HCT116 (cell line): ENCODE measurements around the gene FBXO21. TPM values are rescaled to one million over a fixed set of nuclear protein-coding genes. Genes with fewer than 3 reads are reported as not detected.
"Not testable (repeated sequence)": the region's sequence is repeated elsewhere in the genome, so short reads cannot be mapped to it uniquely, and the experiment has no call there.

Experiments
- ATAC-seq: fragments of 200-7000 bp; cut with Tn5 transposase; 2 replicates; pipeline ENCODE4 v1.9.1; 2020; ENCODE audit warnings: mild to moderate bottlenecking, moderate library complexity
- BruUV-seq: library from RNA; stranded (reverse); fragments of 400-500 nt; replicated peaks from 2 replicates; lab custom pipeline; 2021; lab: Mats Ljungman, UMichigan
- CTCF ChIA-PET: fragments of 300-600 bp; sonication (Branson Sonifier 250); formaldehyde crosslinking; loops from one replicate; lab custom pipeline; 2021; ENCODE audit warnings: antibody characterized with exemption; lab: Charles Lee
- POLR2A ChIA-PET: fragments of 300-600, 350-600 bp; sonication (Branson Sonifier 250); formaldehyde crosslinking; loops from one replicate; lab custom pipeline; 2021; ENCODE audit warnings: antibody characterized with exemption; lab: Charles Lee
- RAD21 ChIA-PET, 2 experiments: fragments of 300-600 bp; sonication (Branson Sonifier 250); formaldehyde crosslinking; loops; one replicate each; lab custom pipeline; 2023; ENCODE audit warnings: low total read pairs in 2 of 2; ENCODE audit not compliant: uncharacterized antibody in 2 of 2, unreplicated experiment in 2 of 2, low non-redundant PET in 1 of 2; lab: Charles Lee
- DNase-seq: peaks from one replicate; pipeline ENCODE4 v3.0.0-alpha.2; 2010; ENCODE audit warnings: low read depth, low spot score
- H2AFZ ChIP-seq: fragments of 200-600 bp; shearing (Covaris generic), sonication (generic); 2 replicates; pipeline ENCODE4 v1.6.1; 2017; ENCODE audit warnings: low read depth, mixed run types, mixed read lengths, antibody characterized with exemption, low read length; ENCODE audit not compliant: poor library complexity, severe bottlenecking
- H3K27ac ChIP-seq: 2 replicates; pipeline ENCODE4 v1.5.1; 2012; ENCODE audit warnings: low read depth, low read length
- H3K27me3 ChIP-seq: fragments of 200-600 bp; sonication (generic); 2 replicates; pipeline ENCODE4 v1.6.1; 2016; ENCODE audit warnings: mixed run types, low read length, mixed read lengths; ENCODE audit not compliant: insufficient read depth
- H3K36me3 ChIP-seq, 2 experiments: fragments of 200-500 bp in 1 of 2; fragments of 200-600 bp in 1 of 2; sonication (Bioruptor generic) in 1 of 2; sonication (generic) in 1 of 2; 2 replicates each; pipeline versions ENCODE4 v1.5.1 to v1.6.1; 2014 to 2016; ENCODE audit warnings: low read length in 2 of 2, inconsistent platforms in 1 of 2, mixed read lengths in 1 of 2, mixed run types in 1 of 2; ENCODE audit not compliant: insufficient read depth in 2 of 2, control insufficient read depth in 1 of 2
- H3K4me1 ChIP-seq, 2 experiments: fragments of 200-600 bp in 1 of 2; sonication (generic) in 1 of 2; 2 replicates each; pipeline versions ENCODE4 v1.5.1 to v1.6.1; 2012 to 2017; ENCODE audit warnings: low read length in 2 of 2, inconsistent platforms in 1 of 2, mild to moderate bottlenecking in 1 of 2, mixed read lengths in 1 of 2, mixed run types in 1 of 2, moderate library complexity in 1 of 2; ENCODE audit not compliant: insufficient read depth in 2 of 2, control insufficient read depth in 1 of 2
- H3K4me2 ChIP-seq: fragments of 200-600 bp; sonication (generic); 2 replicates; pipeline ENCODE4 v1.6.1; 2017; ENCODE audit warnings: mixed run types, low read length, mixed read lengths
- H3K4me3 ChIP-seq, 2 experiments: fragments of 200-600 bp in 1 of 2; sonication (generic) in 1 of 2; replicated peaks in 1 of 2; 2 replicates each; pipeline ENCODE4 v1.5.1; 2011 to 2016; ENCODE audit warnings: low read length in 2 of 2, control low read depth in 1 of 2, low read depth in 1 of 2, mild to moderate bottlenecking in 1 of 2, mixed read lengths in 1 of 2, mixed run types in 1 of 2
- H3K79me2 ChIP-seq: fragments of 200-600 bp; sonication (generic); 2 replicates; pipeline ENCODE4 v1.6.1; 2017; ENCODE audit warnings: mild to moderate bottlenecking, mixed run types, low read length, moderate library complexity, mixed read lengths; ENCODE audit not compliant: insufficient read depth
- H3K9ac ChIP-seq: fragments of 200-600 bp; sonication (generic); 2 replicates; pipeline ENCODE4 v1.6.1; 2016; ENCODE audit warnings: low read length, mixed read lengths
- H3K9me2 ChIP-seq: fragments of 200-600 bp; sonication (generic), shearing (Covaris generic); 2 replicates; pipeline ENCODE4 v1.6.1; 2017; ENCODE audit warnings: mixed run types, mild to moderate bottlenecking, moderate library complexity; ENCODE audit not compliant: insufficient read depth
- H3K9me3 ChIP-seq, 2 experiments: fragments of 200-500 bp in 1 of 2; fragments of 200-600 bp in 1 of 2; sonication (Bioruptor generic) in 1 of 2; sonication (generic) in 1 of 2; 2 replicates each; pipeline ENCODE4 v1.6.1; 2014 to 2017; ENCODE audit warnings: low read length in 2 of 2, mixed read lengths in 2 of 2, inconsistent platforms in 1 of 2, low read depth in 1 of 2, mild to moderate bottlenecking in 1 of 2, mixed run types in 1 of 2, moderate library complexity in 1 of 2; ENCODE audit not compliant: control insufficient read depth in 1 of 2, insufficient read depth in 1 of 2
- H4K20me1 ChIP-seq: fragments of 200-600 bp; sonication (generic), shearing (Covaris generic); 2 replicates; pipeline ENCODE4 v1.6.1; 2017; ENCODE audit warnings: mixed run types, mild to moderate bottlenecking, moderate library complexity; ENCODE audit not compliant: insufficient read depth
- CTCF ChIP-seq, 3 experiments: fragments of 200-600 bp in 1 of 3; sonication (generic) in 1 of 3; IDR thresholded peaks in 2 of 3; conservative IDR thresholded peaks in 1 of 3; 2 replicates each; pipeline ENCODE4 v1.5.1; 2012 to 2017; ENCODE audit warnings: low read depth in 2 of 3, low read length in 2 of 3, antibody characterized with exemption in 1 of 3, borderline replicate concordance in 1 of 3, control low read depth in 1 of 3, mild to moderate bottlenecking in 1 of 3, mixed read lengths in 1 of 3, mixed run types in 1 of 3, moderate library complexity in 1 of 3; ENCODE audit not compliant: insufficient read depth in 1 of 3
- EGR1 ChIP-seq: IDR thresholded peaks from 2 replicates; pipeline ENCODE4 v1.6.1; 2012; ENCODE audit warnings: low read depth
- EZH2phosphoT487 ChIP-seq: fragments of 200-600 bp; IDR thresholded peaks from 2 replicates; pipeline ENCODE4 v1.6.1; 2018; ENCODE audit warnings: antibody characterized with exemption, borderline replicate concordance
- JUND ChIP-seq: IDR thresholded peaks from 2 replicates; pipeline ENCODE4 v1.6.1; 2012
- REST ChIP-seq: IDR thresholded peaks from 2 replicates; pipeline ENCODE4 v1.6.1; 2012; ENCODE audit warnings: low read depth
- SP1 ChIP-seq: IDR thresholded peaks from 2 replicates; pipeline ENCODE4 v1.6.1; 2012; ENCODE audit warnings: low read depth
- SRF ChIP-seq: IDR thresholded peaks from 2 replicates; pipeline ENCODE4 v1.6.1; 2012; ENCODE audit warnings: low read depth
- YY1 ChIP-seq: IDR thresholded peaks from 2 replicates; pipeline ENCODE4 v1.6.1; 2011; ENCODE audit warnings: low read length, low read depth, moderate library complexity, mild to moderate bottlenecking; ENCODE audit not compliant: insufficient replicate concordance; ENCODE audit errors: extremely low read depth
- ZBTB33 ChIP-seq: IDR thresholded peaks from 2 replicates; pipeline ENCODE4 v1.6.1; 2011; ENCODE audit warnings: mild to moderate bottlenecking, low read length, moderate library complexity; ENCODE audit not compliant: insufficient replicate concordance; ENCODE audit errors: extremely low read depth
- ZFX ChIP-seq: fragments of 450-650 bp; IDR thresholded peaks from 2 replicates; pipeline ENCODE4 v1.6.1; 2017
- ZNF274 ChIP-seq: fragments of 200-500 bp; sonication (Bioruptor generic); IDR thresholded peaks from 2 replicates; pipeline ENCODE4 v1.6.1; 2014; ENCODE audit warnings: mild to moderate bottlenecking, low read depth, low read length, inconsistent platforms
- intact Hi-C: fragments of 100-400 bp; cut with micrococcal nuclease; formaldehyde crosslinking; loops from 2 replicates; pipeline ENCODE4 v1.10.0; 2022
- total RNA-seq: library from RNA; stranded (reverse); gene quantifications from one replicate; pipeline ENCODE4 v1.2.1, GENCODE V29; 2021; ENCODE audit not compliant: unreplicated experiment

Gene FBXO21
- total RNA-seq, 1 experiment from 2014 or later: 45.5 TPM

DNA sequence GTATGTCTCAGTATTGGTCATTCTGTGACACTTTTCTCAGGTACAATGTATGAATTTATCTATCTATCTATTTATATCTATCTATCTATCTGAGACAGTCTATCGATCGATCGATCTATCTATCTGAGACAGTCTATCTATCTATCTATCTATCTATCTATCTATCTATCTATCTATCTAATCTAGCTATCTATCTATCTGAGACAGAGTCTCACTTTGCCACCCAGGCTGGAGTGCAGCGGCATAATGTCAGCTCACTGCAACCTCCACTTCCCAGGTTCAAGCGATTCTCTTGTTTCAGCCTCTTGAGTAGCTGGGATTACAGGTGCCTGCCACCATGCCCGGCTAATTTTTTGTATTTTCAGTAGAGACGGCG is 8.8 kb downstream of the FBXO21 start:
- H2AFZ ChIP-seq, H3K4me1 ChIP-seq, ATAC-seq, H3K4me2 ChIP-seq, H3K27ac ChIP-seq, H4K20me1 ChIP-seq, H3K9me3 ChIP-seq, H3K9me2 ChIP-seq, intact Hi-C loops, BruUV-seq, RAD21 ChIA-PET, CTCF ChIA-PET, H3K4me3 ChIP-seq, H3K79me2 ChIP-seq, DNase-seq, H3K27me3 ChIP-seq, H3K9ac ChIP-seq, POLR2A ChIA-PET: not testable (repeated sequence)
- peaks cover 26 to 45% of the 10 kb centered on the region in 2 experiments for H3K36me3 ChIP-seq

DNA sequence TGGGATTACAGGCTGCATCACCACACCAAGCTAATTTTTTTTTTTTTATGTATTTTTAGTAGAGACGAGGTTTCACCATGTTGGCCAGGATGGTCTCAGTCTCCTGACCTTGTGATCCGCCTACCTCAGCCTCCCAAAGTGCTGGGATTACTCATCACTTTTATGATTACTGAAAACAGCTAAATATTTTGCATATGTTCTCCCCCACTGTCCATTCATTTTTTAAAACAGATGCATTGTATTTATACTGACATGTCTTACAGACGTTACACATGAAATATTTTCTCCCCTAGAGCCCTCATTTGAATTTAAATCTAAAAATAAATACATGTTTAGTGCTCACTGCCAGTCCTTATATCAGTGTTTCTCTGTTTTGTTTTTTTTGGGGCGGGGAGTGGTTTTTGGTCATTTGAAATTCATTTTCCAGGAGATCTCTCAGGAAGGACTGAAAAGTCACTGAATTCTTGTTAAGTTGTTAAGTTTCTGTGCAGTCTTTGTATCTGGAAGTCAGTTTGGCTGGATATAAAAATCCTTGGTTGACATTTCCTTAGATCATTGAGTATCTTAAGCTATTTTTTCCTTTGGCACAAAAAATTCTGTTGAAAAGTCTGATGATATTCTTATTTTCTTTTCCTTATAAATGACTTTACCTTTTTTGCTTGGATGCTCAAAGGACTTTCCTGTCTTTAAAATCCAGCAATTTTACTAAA is 9.4 kb downstream of the FBXO21 start:
- DNase-seq: no peak
- BruUV-seq: no TSS peak
- Histone ChIP-seq H3K79me2 (peaks cover 3% of the 10 kb centered on the region; the same call in 1 of the 2 replicates), H3K4me1 (no peaks in the 10 kb centered on the region), H3K9me3 (0 out of 4 replicates have a peak, but pooled peaks cover 0 to 3% of the 10 kb centered on the region in 2 experiments), H4K20me1 (no peaks in the 10 kb centered on the region), H3K36me3 (peaks cover 27 to 44% of the 10 kb centered on the region in 2 experiments), H3K9ac (no peak overlapping the region), H2AFZ (no peak overlapping the region), H3K27ac (no peak overlapping the region), H3K4me2 (no peak overlapping the region), H3K9me2 (no peaks in the 10 kb centered on the region), H3K27me3 (no peaks in the 10 kb centered on the region), H3K4me3 (no peak overlapping the region)
- ATAC-seq: no peak
- ChIA-PET RAD21 (no interaction called here), POLR2A (no interaction called here), CTCF (no interaction called here)
- intact Hi-C loops: no loop called here
- TF ChIP-seq SP1 (no peak), ZBTB33 (no peak), SRF (no peak), EGR1 (no peak), EZH2phosphoT487 (no peak), ZNF274 (no peak), JUND (no peak), REST (no peak), ZFX (no peak), CTCF (IDR thresholded peaks at IDR 0.05 in 2 of 3, conservative IDR thresholded peaks at IDR 0.05 in 1 of 3; ENCODE audit: borderline replicate concordance in 1 of 3, insufficient read depth in 1 of 3, low read depth in 2 of 3, low read length in 2 of 3) (no peak), YY1 (no peak)
